Hepatocyte (in vitro differentiated cells): ENCODE measurements around the gene COPE. TPM values are rescaled to one million over a fixed set of nuclear protein-coding genes. Genes with fewer than 3 reads are reported as not detected.

Experiments
- DNase-seq: peaks from one replicate; pipeline ENCODE4 v3.0.0-alpha.2; 2016; ENCODE audit warnings: low spot score
- H2AFZ ChIP-seq: fragments of 200-600 bp; sonication (generic); 2 replicates; pipeline ENCODE4 v1.6.0; 2016; ENCODE audit warnings: antibody characterized with exemption, mild to moderate bottlenecking
- H3K27ac ChIP-seq: fragments of 200-600 bp; sonication (generic); 2 replicates; pipeline ENCODE4 v1.5.1; 2016; ENCODE audit warnings: mild to moderate bottlenecking
- H3K27me3 ChIP-seq: fragments of 200-600 bp; sonication (generic); 2 replicates; pipeline ENCODE4 v1.6.1; 2016
- H3K36me3 ChIP-seq: fragments of 200-600 bp; sonication (generic); replicated peaks from 2 replicates; pipeline ENCODE4 v1.5.1; 2016; ENCODE audit warnings: low read depth; ENCODE audit not compliant: insufficient read depth
- H3K4me1 ChIP-seq: fragments of 200-600 bp; sonication (generic); 2 replicates; pipeline ENCODE4 v1.5.1; 2016; ENCODE audit warnings: mild to moderate bottlenecking, moderate library complexity; ENCODE audit not compliant: insufficient read depth
- H3K4me2 ChIP-seq: fragments of 200-600 bp; sonication (generic); 2 replicates; pipeline ENCODE4 v1.6.0; 2016
- H3K4me3 ChIP-seq: fragments of 200-600 bp; sonication (generic); 2 replicates; pipeline ENCODE4 v1.5.1; 2016; ENCODE audit warnings: mild to moderate bottlenecking
- H3K79me2 ChIP-seq: fragments of 200-600 bp; sonication (generic); 2 replicates; pipeline ENCODE4 v1.6.0; 2017; ENCODE audit warnings: mild to moderate bottlenecking
- H3K9me2 ChIP-seq: fragments of 200-600 bp; sonication (generic); replicated peaks from 2 replicates; pipeline ENCODE4 v1.6.0; 2017; ENCODE audit warnings: mild to moderate bottlenecking; ENCODE audit not compliant: insufficient read depth
- H3K9me3 ChIP-seq: fragments of 200-600 bp; sonication (generic); 2 replicates; pipeline ENCODE4 v1.5.1; 2016; ENCODE audit warnings: low read depth, mild to moderate bottlenecking
- H4K20me1 ChIP-seq: fragments of 200-600 bp; sonication (generic); 2 replicates; pipeline ENCODE4 v1.6.0; 2016; ENCODE audit warnings: mild to moderate bottlenecking; ENCODE audit not compliant: insufficient read depth, poor library complexity, severe bottlenecking
- CTCF ChIP-seq: fragments of 200-600 bp; sonication (generic); IDR thresholded peaks from 2 replicates; pipeline ENCODE4 v1.5.1; 2016; ENCODE audit warnings: antibody characterized with exemption, mild to moderate bottlenecking; ENCODE audit not compliant: poor library complexity
- EZH2 ChIP-seq: fragments of 200-600 bp; sonication (generic); IDR thresholded peaks from 2 replicates; pipeline ENCODE4 v1.6.1; 2016; ENCODE audit warnings: antibody characterized with exemption, mild to moderate bottlenecking, borderline replicate concordance
- EZH2phosphoT487 ChIP-seq: fragments of 200-600 bp; sonication (generic); IDR thresholded peaks from one replicate; pipeline ENCODE4 v1.6.1; 2018; ENCODE audit warnings: antibody characterized with exemption, mild to moderate bottlenecking, low read depth, moderate library complexity; ENCODE audit not compliant: unreplicated experiment, severe bottlenecking
- WGBS: methylation state at CpG from one replicate; pipeline ENCODE4 v1.1.6; 2016; ENCODE audit warnings: low lambda C conversion rate; ENCODE audit errors: missing lambda C conversion rate; 5-methylcytosine and 5-hydroxymethylcytosine counted together
- polyA plus RNA-seq: library from polyadenylated mRNA; unstranded; fragments of >200 nt; fragmentation: Nextera tagmentation; extraction: Ambion mirVana; gene quantifications from 2 replicates; pipeline ENCODE4 v1.2.1, GENCODE V29; 2016
- total RNA-seq: library from RNA; depleted of rRNA; stranded (reverse); fragments of >200 nt; gene quantifications from 2 replicates; pipeline ENCODE4 v1.2.3, GENCODE V29; 2014

COPE gene
- total and polyA plus RNA-seq, 2 experiments from 2014 or later, result 228 to 397 TPM

GRCh38 chr19:18850471-18851375, 68.5 kb downstream of the COPE start:
- Histone ChIP-seq H3K27me3 (no peaks in the 10 kb centered on the region), H3K79me2 (peaks cover 63% of the 10 kb centered on the region), H3K36me3 (no peaks in the 10 kb centered on the region), H3K4me1 (peaks cover 16% of the 10 kb centered on the region), H3K4me3 (no peak overlapping the region), H2AFZ (no peak overlapping the region), H3K9me2 (no peaks in the 10 kb centered on the region), H4K20me1 (peaks cover 63% of the 10 kb centered on the region), H3K27ac (no peak overlapping the region), H3K4me2 (no peak overlapping the region), H3K9me3 (no peaks in the 10 kb centered on the region)
- 87% methylated on average over 27 of the region's 27 CpGs for WGBS
- TF ChIP-seq EZH2phosphoT487 (no peak), EZH2 (no peak), CTCF (no peak)
- DNase-seq, result no peak

GRCh38 chr19:18849838-18850400, 69.3 kb downstream of the COPE start:
- Histone ChIP-seq H3K4me1 (peaks cover 16% of the 10 kb centered on the region), H3K79me2 (peaks cover 71% of the 10 kb centered on the region), H3K27me3 (no peaks in the 10 kb centered on the region), H3K9me2 (no peaks in the 10 kb centered on the region), H2AFZ (no peak overlapping the region), H3K4me2 (peak overlapping the region; percentile 48), H3K4me3 (no peak overlapping the region), H3K27ac (peak overlapping the region; percentile 43), H3K36me3 (no peaks in the 10 kb centered on the region), H4K20me1 (peaks cover 71% of the 10 kb centered on the region), H3K9me3 (no peaks in the 10 kb centered on the region)
- 87% methylated on average over 16 of the region's 16 CpGs for WGBS
- TF ChIP-seq CTCF (no peak), EZH2phosphoT487 (no peak), EZH2 (no peak)
- DNase-seq, result no peak

Other genes with a start within 250 kb of the COPE start
- gene CRTC1, start 235.7 kb downstream of the COPE start, total RNA-seq, result 2.0 and 2.5 TPM in 2 replicates
- 4.5 and 4.8 TPM in 2 replicates for gene CRTC1, start 235.7 kb downstream of the COPE start, polyA plus RNA-seq
- gene COMP, start 128.1 kb downstream of the COPE start, total RNA-seq, result 2.8 and 3.0 TPM in 2 replicates
- gene COMP, start 128.1 kb downstream of the COPE start, polyA plus RNA-seq, result 12.5 and 16.3 TPM in 2 replicates
- gene UPF1, start 87.4 kb downstream of the COPE start, total RNA-seq, result 24.5 and 47.2 TPM in 2 replicates
- gene UPF1, start 87.4 kb downstream of the COPE start, polyA plus RNA-seq, result 22.2 and 27.0 TPM in 2 replicates
- 3.0 and 5.3 TPM in 2 replicates for gene CERS1, start 23.2 kb downstream of the COPE start, total RNA-seq
- 4.9 and 5.7 TPM in 2 replicates for gene CERS1, start 23.2 kb downstream of the COPE start, polyA plus RNA-seq
- gene DDX49, start 328 bp upstream of the COPE start, total RNA-seq, result 45.8 and 46.0 TPM in 2 replicates
- 57.8 and 61.3 TPM in 2 replicates for gene DDX49, start 328 bp upstream of the COPE start, polyA plus RNA-seq
- gene HOMER3, start 21.8 kb upstream of the COPE start, total RNA-seq, result 28.9 and 44.0 TPM in 2 replicates
- 41.4 and 53.4 TPM in 2 replicates for gene HOMER3, start 21.8 kb upstream of the COPE start, polyA plus RNA-seq
- gene SUGP2, start 114.1 kb upstream of the COPE start, total RNA-seq, result 35.6 and 36.4 TPM in 2 replicates
- gene SUGP2, start 114.1 kb upstream of the COPE start, polyA plus RNA-seq, result 51.0 and 57.5 TPM in 2 replicates
- gene ARMC6, start 114.2 kb upstream of the COPE start, total RNA-seq, result 26.4 and 29.7 TPM in 2 replicates
- 25.8 and 30.8 TPM in 2 replicates for gene ARMC6, start 114.2 kb upstream of the COPE start, polyA plus RNA-seq
- gene SLC25A42, start 144.6 kb upstream of the COPE start, total RNA-seq, result 11.5 and 13.8 TPM in 2 replicates
- 21.3 and 23.2 TPM in 2 replicates for gene SLC25A42, start 144.6 kb upstream of the COPE start, polyA plus RNA-seq
- 19.6 and 22.1 TPM in 2 replicates for gene TMEM161A, start 219.1 kb upstream of the COPE start, total RNA-seq
- gene TMEM161A, start 219.1 kb upstream of the COPE start, polyA plus RNA-seq, result 48.5 and 51.3 TPM in 2 replicates